ENCODE results near the gene KLHL36. TPM values are rescaled to one million over a fixed set of nuclear protein-coding genes. Genes with fewer than 3 reads are reported as not detected.

The KLHL36 gene
- total and polyA plus RNA-seq, 8 donors, result 23.8 to 50.9 (median 28.3) TPM

DNA sequence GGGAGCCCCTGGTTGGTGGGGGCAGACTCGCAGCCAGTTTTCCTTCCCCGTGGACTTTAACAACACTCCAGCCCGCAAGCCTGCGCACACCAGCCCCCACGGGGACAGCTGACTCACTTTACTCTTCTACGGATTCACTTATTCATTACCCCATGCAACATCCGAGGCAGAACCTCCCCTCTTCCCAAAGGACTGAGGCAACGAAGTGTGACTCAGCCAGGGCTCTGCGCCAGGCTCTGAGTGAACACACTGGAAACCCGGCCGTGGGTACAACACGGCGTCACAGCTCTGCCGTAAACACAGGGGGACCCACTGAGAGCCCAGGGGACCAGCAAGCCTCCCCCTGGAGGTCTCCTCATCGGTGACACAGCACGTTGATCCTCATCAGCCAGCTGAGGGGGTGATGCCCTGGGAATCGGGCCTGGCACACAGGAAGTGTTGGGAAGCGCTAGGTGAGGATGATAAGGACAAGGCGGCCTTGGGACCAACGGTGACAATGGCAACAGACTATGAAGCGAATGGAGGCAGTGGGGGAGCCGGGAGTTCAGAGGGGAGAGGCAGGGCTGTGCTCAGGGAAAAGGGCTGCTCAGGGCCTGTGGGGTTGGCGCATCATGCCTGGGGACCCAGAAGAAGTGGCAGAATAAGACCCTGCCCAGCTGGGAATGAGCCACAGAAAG is 45.0 kb upstream of the KLHL36 start:
- TF ChIP-seq, protein P1, sequence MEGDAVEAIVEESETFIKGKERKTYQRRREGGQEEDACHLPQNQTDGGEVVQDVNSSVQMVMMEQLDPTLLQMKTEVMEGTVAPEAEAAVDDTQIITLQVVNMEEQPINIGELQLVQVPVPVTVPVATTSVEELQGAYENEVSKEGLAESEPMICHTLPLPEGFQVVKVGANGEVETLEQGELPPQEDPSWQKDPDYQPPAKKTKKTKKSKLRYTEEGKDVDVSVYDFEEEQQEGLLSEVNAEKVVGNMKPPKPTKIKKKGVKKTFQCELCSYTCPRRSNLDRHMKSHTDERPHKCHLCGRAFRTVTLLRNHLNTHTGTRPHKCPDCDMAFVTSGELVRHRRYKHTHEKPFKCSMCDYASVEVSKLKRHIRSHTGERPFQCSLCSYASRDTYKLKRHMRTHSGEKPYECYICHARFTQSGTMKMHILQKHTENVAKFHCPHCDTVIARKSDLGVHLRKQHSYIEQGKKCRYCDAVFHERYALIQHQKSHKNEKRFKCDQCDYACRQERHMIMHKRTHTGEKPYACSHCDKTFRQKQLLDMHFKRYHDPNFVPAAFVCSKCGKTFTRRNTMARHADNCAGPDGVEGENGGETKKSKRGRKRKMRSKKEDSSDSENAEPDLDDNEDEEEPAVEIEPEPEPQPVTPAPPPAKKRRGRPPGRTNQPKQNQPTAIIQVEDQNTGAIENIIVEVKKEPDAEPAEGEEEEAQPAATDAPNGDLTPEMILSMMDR (IDR thresholded peaks at IDR 0.05), result no peak
- H3K4me3 ChIP-seq, result peak overlapping the region in 1 of 2 donors; percentile 18
- no peaks in the 10 kb centered on the region for H3K36me3 ChIP-seq
- H3K9me3 ChIP-seq, result peaks cover 0 to 2% of the 10 kb centered on the region in 2 donors
- H3K27me3 ChIP-seq, result no peaks in the 10 kb centered on the region
- intact Hi-C loops (cut with DNase I), result no loop called here
- DNase-seq (peak in 3 of 4 donors; percentile 69 to 92 (median 89)), ATAC-seq (peak; percentile 58)
- H3K4me1 ChIP-seq, result peaks cover 21 to 97% of the 10 kb centered on the region in 2 donors
- peak overlapping the region; percentile 75 to 90 for H3K27ac ChIP-seq

DNA sequence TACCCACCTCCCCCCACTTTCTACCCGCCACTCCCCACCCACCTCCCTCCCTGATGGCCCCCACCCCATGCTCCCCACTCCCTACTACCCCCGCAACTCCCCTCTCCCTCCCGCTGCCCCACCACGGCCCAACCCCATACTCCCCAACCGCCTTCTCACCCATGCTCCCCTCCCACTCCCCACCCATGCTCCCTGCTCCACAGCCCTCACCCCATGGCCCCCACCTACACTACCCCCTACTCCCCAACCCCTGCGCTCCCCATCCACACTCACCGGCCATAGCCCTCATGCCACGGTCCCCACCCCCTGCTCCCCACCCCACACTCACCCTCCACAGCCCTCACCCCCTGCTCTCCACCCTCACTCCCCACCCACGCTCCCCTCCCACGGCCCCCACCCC is 44.4 kb upstream of the KLHL36 start:
- peak overlapping the region; percentile 75 to 90 for H3K27ac ChIP-seq
- H3K4me1 ChIP-seq, result peaks cover 20 to 97% of the 10 kb centered on the region in 2 donors
- DNase-seq, result no peak
- TF ChIP-seq, protein P1 (IDR thresholded peaks at IDR 0.05), result no peak
- intact Hi-C loops (cut with DNase I), result no loop called here
- H3K27me3 ChIP-seq, result no peaks in the 10 kb centered on the region
- no peaks in the 10 kb centered on the region for H3K36me3 ChIP-seq
- H3K9me3 ChIP-seq, result peaks cover 0 to 2% of the 10 kb centered on the region in 2 donors
- no peak overlapping the region for H3K4me3 ChIP-seq
- no peak for ATAC-seq

DNA sequence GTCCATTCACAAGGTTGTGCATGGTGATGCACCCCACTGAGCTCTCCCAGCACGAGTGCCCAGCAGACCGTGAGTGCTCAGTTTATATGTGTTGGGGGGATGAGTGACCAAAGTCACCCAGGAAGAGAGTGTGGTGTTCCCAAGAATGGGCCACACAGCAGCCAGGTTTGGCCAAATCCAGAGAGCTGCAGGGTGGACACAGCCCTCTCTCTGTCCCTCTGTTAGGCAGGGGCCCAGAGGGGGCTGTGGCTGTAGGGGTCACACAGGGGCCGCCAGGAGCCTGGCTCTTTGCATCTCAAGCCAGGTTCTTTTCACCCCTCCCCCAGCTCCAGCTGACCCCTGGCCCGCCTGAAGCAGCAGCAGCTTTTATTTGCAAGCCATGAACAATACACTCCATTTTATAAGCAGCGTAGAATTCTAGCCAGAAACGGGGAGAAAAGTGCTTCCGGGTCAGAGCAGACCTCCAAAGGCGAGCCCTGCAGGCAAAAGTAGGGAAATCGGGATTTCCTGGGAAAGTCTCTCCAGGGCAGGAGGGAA is 43.8 kb upstream of the KLHL36 start:
- TF ChIP-seq, protein P1 (IDR thresholded peaks at IDR 0.05), result no peak
- Histone ChIP-seq H3K27ac (peak overlapping the region in 1 of 2 donors; percentile 90), H3K36me3 (no peaks in the 10 kb centered on the region), H3K27me3 (no peaks in the 10 kb centered on the region), H3K9me3 (peaks cover 0 to 2% of the 10 kb centered on the region in 2 donors), H3K4me3 (no peak overlapping the region), H3K4me1 (peaks cover 14 to 97% of the 10 kb centered on the region in 2 donors)
- DNase-seq (no peak), ATAC-seq (no peak)
- intact Hi-C loops (cut with DNase I), result no loop called here

DNA sequence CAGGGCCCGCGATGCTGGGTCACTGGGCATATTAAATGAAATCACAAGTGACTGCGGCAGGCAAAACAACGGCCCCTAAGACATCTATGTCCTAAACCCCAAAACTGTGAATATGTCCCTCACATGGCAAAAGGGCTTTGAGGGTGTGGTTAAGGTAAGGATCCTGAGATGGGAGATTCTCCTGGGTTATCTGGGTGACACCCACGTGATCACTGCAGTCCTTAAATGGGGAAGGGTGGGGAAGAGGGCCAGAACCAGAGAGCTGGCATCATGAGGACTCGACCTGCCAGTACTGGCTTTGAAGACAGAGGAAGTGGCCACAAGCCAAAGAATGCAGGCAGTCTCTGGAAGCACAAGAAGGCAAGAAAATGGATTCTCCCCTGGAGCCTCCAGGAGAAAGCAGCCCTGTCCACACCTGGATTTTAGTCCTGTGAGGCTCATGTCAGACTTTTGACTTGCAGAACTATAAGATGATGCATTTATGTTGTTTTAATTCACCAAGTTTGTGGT is 42.9 kb upstream of the KLHL36 start:
- Histone ChIP-seq H3K27me3 (no peaks in the 10 kb centered on the region), H3K27ac (peak overlapping the region in 1 of 2 donors; percentile 90), H3K36me3 (no peaks in the 10 kb centered on the region), H3K9me3 (peaks cover 0 to 6% of the 10 kb centered on the region in 2 donors), H3K4me3 (no peak overlapping the region), H3K4me1 (peaks cover 5 to 94% of the 10 kb centered on the region in 2 donors)
- DNase-seq (no peak), ATAC-seq (no peak)
- intact Hi-C loops (cut with DNase I), result no loop called here
- TF ChIP-seq, protein P1 (IDR thresholded peaks at IDR 0.05), result no peak
